GM23338 (cell line): ENCODE data around the gene PHF13. TPM values are rescaled to one million over a fixed set of nuclear protein-coding genes. Genes with fewer than 3 reads are reported as not detected.
"Not testable (repeated sequence)": the region's sequence is repeated elsewhere in the genome, so short reads cannot be mapped to it uniquely, and the experiment has no call there.

Source experiments
- ATAC-seq: fragments of 200-7000 bp; cut with Tn5 transposase; 3 replicates; pipeline ENCODE4 v1.9.1; 2020
- DNase-seq: peaks from one replicate; pipeline ENCODE4 v3.0.0-alpha.2; 2015; ENCODE audit warnings: low spot score
- H2AFZ ChIP-seq: fragments of 200-600 bp; sonication (generic); 2 replicates; pipeline ENCODE4 v1.8.0; 2016; ENCODE audit warnings: antibody characterized with exemption, mild to moderate bottlenecking, moderate library complexity
- H3F3A ChIP-seq: fragments of 200-600 bp; sonication (generic); replicated peaks from 2 replicates; pipeline ENCODE4 v1.8.0; 2017; ENCODE audit warnings: antibody characterized with exemption, mixed run types, low read depth
- H3K27ac ChIP-seq: fragments of 200-600 bp; sonication (generic); 2 replicates; pipeline ENCODE4 v1.6.1; 2016; ENCODE audit warnings: low read depth
- H3K27me3 ChIP-seq: fragments of 200-600 bp; sonication (generic); 2 replicates; pipeline ENCODE4 v1.8.0; 2016; ENCODE audit warnings: mild to moderate bottlenecking, mixed run types, moderate library complexity; ENCODE audit not compliant: insufficient read depth
- H3K36me3 ChIP-seq: fragments of 200-600 bp; sonication (generic); 2 replicates; pipeline ENCODE4 v1.8.0; 2016; ENCODE audit warnings: mild to moderate bottlenecking; ENCODE audit not compliant: insufficient read depth
- H3K4me1 ChIP-seq: fragments of 200-600 bp; sonication (generic); 2 replicates; pipeline ENCODE4 v1.8.0; 2016; ENCODE audit warnings: mild to moderate bottlenecking, moderate library complexity; ENCODE audit not compliant: insufficient read depth
- H3K4me2 ChIP-seq: fragments of 200-600 bp; sonication (generic); 2 replicates; pipeline ENCODE4 v1.7.1; 2017; ENCODE audit warnings: mixed run types
- H3K4me3 ChIP-seq: fragments of 200-600 bp; sonication (generic); 2 replicates; pipeline ENCODE4 v1.6.1; 2016; ENCODE audit warnings: mixed run types
- H3K79me2 ChIP-seq: fragments of 200-600 bp; sonication (generic); replicated peaks from 2 replicates; pipeline ENCODE4 v1.8.0; 2017; ENCODE audit warnings: mild to moderate bottlenecking; ENCODE audit not compliant: insufficient read depth
- H3K9me2 ChIP-seq: fragments of 200-600 bp; sonication (generic); 2 replicates; pipeline ENCODE4 v1.8.0; 2017; ENCODE audit not compliant: insufficient read depth
- H4K20me1 ChIP-seq: fragments of 200-600 bp; sonication (generic); replicated peaks from 2 replicates; pipeline ENCODE4 v1.8.0; 2017; ENCODE audit warnings: mild to moderate bottlenecking; ENCODE audit not compliant: insufficient read depth
- H3K27ac Mint-ChIP-seq: 2 replicates; pipeline ENCODE4 v1.8.0; 2020; ENCODE audit warnings: inconsistent platforms, mild to moderate bottlenecking, moderate library complexity, mixed read lengths
- H3K27me3 Mint-ChIP-seq: 3 replicates; pipeline ENCODE4 v1.8.0; 2022; ENCODE audit warnings: low read depth, mild to moderate bottlenecking, moderate library complexity, mixed read lengths, inconsistent platforms; ENCODE audit not compliant: insufficient read depth, poor library complexity
- H3K36me3 Mint-ChIP-seq: 3 replicates; pipeline ENCODE4 v1.8.0; 2021; ENCODE audit warnings: low read depth, mild to moderate bottlenecking, inconsistent platforms, moderate library complexity, mixed read lengths
- H3K4me1 Mint-ChIP-seq: 3 replicates; pipeline ENCODE4 v1.8.0; 2020; ENCODE audit warnings: mild to moderate bottlenecking, inconsistent platforms, mixed read lengths
- H3K4me3 Mint-ChIP-seq: 3 replicates; pipeline ENCODE4 v1.8.0; 2021; ENCODE audit warnings: moderate library complexity, mild to moderate bottlenecking, inconsistent platforms, mixed read lengths
- H3K9me3 Mint-ChIP-seq: 3 replicates; pipeline ENCODE4 v1.8.0; 2020; ENCODE audit warnings: moderate library complexity, mild to moderate bottlenecking, inconsistent platforms, mixed read lengths
- EZH2 ChIP-seq: fragments of 200-600 bp; sonication (generic); IDR thresholded peaks from one replicate; pipeline ENCODE4 v1.8.0; 2017; ENCODE audit warnings: antibody characterized with exemption, mild to moderate bottlenecking, low read depth; ENCODE audit not compliant: unreplicated experiment
- ZNF114 ChIP-seq: fragments of 250-450 bp; sonication (Bioruptor Pico); IDR thresholded peaks from 2 replicates; pipeline ENCODE4 v1.5.0; 2020; ENCODE audit warnings: mild to moderate bottlenecking, moderate library complexity
- polyA plus RNA-seq: library from polyadenylated mRNA; unstranded; fragments of >200 nt; fragmentation: Nextera tagmentation; extraction: Ambion mirVana; gene quantifications from 2 replicates; pipeline ENCODE4 v1.2.1, GENCODE V29; 2016
- total RNA-seq: library from RNA; depleted of rRNA; stranded (reverse); fragments of >200 nt; shearing (Covaris generic); gene quantifications from 2 replicates; pipeline ENCODE4 v1.2.3, GENCODE V29; 2014
- TF ChIP-seq, protein P1 (sequence below): IDR thresholded peaks from 2 replicates; pipeline ENCODE4 v1.6.1; 2016; ENCODE audit warnings: antibody characterized with exemption
- TF ChIP-seq, protein P2 (sequence below): IDR thresholded peaks from one replicate; pipeline ENCODE4 v1.6.1; 2018; ENCODE audit warnings: antibody characterized with exemption; ENCODE audit not compliant: unreplicated experiment
- TF ChIP-seq, protein P3 (sequence below), 2 experiments: fragments of 200-600 bp in 1 of 2; sonication (generic) in 1 of 2; conservative IDR thresholded peaks; 2 replicates each; pipeline versions ENCODE4 v1.5.1 to v1.6.1; 2016 to 2017; ENCODE audit warnings: antibody characterized with exemption in 2 of 2, low read depth in 2 of 2, mild to moderate bottlenecking in 2 of 2, moderate library complexity in 1 of 2

PHF13 gene
- total and polyA plus RNA-seq, 2 experiments from 2014 or later = 12.1 to 33.2 TPM

DNA sequence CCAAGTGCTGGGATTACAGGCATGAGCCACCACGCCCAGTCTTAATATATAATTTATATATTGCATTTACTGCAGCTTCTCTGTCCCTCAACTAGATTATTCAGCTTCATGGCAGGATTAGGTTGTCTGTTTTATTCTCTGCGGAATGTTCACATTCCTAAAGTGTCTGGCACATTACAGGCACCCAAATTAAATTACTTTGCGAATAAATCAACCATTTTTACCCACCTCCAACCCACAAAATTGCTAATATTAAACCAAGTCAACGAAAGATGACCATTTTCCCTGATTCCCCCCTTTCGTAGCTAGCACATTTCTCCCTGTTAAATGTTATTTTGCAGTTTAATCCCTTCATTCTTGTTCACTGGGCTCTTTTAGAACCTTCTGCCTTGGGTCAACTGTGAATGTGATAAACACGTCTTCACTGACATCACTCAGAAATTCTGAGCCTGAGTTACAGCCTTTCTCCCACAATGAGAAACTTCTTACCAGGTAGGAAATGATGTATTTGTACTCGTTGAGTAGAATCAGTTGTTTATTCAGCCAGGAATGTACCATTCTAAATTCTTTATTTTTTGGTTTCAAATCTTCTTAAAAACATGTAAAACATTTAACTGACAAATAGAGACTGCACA, 47.0 kb downstream of the PHF13 start (continued):
- TF ChIP-seq, protein P1, sequence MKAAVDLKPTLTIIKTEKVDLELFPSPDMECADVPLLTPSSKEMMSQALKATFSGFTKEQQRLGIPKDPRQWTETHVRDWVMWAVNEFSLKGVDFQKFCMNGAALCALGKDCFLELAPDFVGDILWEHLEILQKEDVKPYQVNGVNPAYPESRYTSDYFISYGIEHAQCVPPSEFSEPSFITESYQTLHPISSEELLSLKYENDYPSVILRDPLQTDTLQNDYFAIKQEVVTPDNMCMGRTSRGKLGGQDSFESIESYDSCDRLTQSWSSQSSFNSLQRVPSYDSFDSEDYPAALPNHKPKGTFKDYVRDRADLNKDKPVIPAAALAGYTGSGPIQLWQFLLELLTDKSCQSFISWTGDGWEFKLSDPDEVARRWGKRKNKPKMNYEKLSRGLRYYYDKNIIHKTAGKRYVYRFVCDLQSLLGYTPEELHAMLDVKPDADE = no peak
- TF ChIP-seq, protein P2, sequence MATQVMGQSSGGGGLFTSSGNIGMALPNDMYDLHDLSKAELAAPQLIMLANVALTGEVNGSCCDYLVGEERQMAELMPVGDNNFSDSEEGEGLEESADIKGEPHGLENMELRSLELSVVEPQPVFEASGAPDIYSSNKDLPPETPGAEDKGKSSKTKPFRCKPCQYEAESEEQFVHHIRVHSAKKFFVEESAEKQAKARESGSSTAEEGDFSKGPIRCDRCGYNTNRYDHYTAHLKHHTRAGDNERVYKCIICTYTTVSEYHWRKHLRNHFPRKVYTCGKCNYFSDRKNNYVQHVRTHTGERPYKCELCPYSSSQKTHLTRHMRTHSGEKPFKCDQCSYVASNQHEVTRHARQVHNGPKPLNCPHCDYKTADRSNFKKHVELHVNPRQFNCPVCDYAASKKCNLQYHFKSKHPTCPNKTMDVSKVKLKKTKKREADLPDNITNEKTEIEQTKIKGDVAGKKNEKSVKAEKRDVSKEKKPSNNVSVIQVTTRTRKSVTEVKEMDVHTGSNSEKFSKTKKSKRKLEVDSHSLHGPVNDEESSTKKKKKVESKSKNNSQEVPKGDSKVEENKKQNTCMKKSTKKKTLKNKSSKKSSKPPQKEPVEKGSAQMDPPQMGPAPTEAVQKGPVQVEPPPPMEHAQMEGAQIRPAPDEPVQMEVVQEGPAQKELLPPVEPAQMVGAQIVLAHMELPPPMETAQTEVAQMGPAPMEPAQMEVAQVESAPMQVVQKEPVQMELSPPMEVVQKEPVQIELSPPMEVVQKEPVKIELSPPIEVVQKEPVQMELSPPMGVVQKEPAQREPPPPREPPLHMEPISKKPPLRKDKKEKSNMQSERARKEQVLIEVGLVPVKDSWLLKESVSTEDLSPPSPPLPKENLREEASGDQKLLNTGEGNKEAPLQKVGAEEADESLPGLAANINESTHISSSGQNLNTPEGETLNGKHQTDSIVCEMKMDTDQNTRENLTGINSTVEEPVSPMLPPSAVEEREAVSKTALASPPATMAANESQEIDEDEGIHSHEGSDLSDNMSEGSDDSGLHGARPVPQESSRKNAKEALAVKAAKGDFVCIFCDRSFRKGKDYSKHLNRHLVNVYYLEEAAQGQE = no peak
- no peak for TF ChIP-seq EZH2

DNA sequence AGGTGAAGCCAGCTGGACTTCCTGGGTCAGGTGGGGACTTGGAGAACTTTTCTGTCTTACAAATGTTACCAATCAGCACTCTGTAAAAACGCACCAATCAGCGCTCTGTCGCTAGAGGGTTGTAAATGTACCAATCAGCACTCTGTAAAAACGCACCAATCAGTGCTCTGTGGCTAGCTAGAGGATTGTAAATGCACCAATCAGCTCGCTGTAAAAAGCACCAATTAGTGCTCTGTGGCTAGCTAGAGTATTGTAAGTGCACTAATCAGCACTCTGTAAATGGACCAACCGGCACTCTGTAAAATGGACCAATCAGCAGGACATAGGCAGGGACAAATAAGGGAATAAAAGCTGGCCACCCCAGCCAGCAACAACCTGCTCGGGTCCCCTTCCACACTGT, 48.9 kb downstream of the PHF13 start:
- H3K4me2 ChIP-seq, ATAC-seq, H3K27me3 ChIP-seq, H2AFZ ChIP-seq, H3K4me1 Mint-ChIP-seq, H3K9me3 Mint-ChIP-seq, H3K27ac Mint-ChIP-seq, H3K4me1 ChIP-seq, DNase-seq, H3K4me3 ChIP-seq, H3K9me2 ChIP-seq, H3F3A ChIP-seq, H3K4me3 Mint-ChIP-seq, H3K27ac ChIP-seq: not testable (repeated sequence)
- peaks cover 11% of the 10 kb centered on the region for H3K27me3 Mint-ChIP-seq
- peaks cover 62% of the 10 kb centered on the region for H3K36me3 Mint-ChIP-seq
- Histone ChIP-seq H3K36me3 (peaks cover 22% of the 10 kb centered on the region), H4K20me1 (peaks cover 10% of the 10 kb centered on the region), H3K79me2 (peaks cover 52% of the 10 kb centered on the region)

DNA sequence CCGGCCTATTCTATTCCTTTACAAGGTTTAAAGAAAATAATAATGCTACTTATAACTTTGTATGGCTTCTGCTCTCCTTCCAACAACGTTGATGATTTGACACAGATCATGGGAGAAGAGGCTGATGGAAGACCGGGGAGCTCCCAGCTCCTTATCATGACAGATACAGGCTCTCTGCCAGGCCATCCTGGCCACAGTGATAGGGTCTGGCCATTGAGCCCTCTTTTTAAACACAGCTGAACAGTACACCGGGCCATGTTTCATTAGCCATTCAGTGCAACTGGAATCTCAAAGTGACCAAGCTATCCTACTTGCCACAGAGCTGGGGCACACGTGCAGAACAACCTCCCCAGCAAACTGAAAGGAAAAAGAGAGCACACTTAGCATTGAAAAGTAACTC, 53.2 kb downstream of the PHF13 start:
- Histone ChIP-seq H3K27me3 (no peaks in the 10 kb centered on the region), H4K20me1 (peaks cover 20% of the 10 kb centered on the region), H2AFZ (no peak overlapping the region), H3K36me3 (peaks cover 18% of the 10 kb centered on the region), H3K4me1 (no peaks in the 10 kb centered on the region), H3K27ac (no peak overlapping the region), H3K4me3 (no peak overlapping the region), H3K79me2 (peaks cover 26% of the 10 kb centered on the region), H3K4me2 (no peak overlapping the region), H3F3A (no peaks in the 10 kb centered on the region), H3K9me2 (no peaks in the 10 kb centered on the region)
- Mint-ChIP-seq H3K27ac (no peak overlapping the region), H3K4me3 (no peak overlapping the region), H3K27me3 (peaks cover 11% of the 10 kb centered on the region), H3K9me3 (no peaks in the 10 kb centered on the region), H3K36me3 (peaks cover 75% of the 10 kb centered on the region), H3K4me1 (no peaks in the 10 kb centered on the region)
- no peak for ATAC-seq
- TF ChIP-seq, protein P1 = no peak
- TF ChIP-seq, protein P3, sequence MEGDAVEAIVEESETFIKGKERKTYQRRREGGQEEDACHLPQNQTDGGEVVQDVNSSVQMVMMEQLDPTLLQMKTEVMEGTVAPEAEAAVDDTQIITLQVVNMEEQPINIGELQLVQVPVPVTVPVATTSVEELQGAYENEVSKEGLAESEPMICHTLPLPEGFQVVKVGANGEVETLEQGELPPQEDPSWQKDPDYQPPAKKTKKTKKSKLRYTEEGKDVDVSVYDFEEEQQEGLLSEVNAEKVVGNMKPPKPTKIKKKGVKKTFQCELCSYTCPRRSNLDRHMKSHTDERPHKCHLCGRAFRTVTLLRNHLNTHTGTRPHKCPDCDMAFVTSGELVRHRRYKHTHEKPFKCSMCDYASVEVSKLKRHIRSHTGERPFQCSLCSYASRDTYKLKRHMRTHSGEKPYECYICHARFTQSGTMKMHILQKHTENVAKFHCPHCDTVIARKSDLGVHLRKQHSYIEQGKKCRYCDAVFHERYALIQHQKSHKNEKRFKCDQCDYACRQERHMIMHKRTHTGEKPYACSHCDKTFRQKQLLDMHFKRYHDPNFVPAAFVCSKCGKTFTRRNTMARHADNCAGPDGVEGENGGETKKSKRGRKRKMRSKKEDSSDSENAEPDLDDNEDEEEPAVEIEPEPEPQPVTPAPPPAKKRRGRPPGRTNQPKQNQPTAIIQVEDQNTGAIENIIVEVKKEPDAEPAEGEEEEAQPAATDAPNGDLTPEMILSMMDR (conservative IDR thresholded peaks at IDR 0.05; ENCODE audit: low read depth in 2 of 2) = no peak
- no peak for TF ChIP-seq ZNF114
- no peak for DNase-seq
